SK-N-SH (cell line): ENCODE data around the gene DMD. TPM values are rescaled to one million over a fixed set of nuclear protein-coding genes. Genes with fewer than 3 reads are reported as not detected.

Source experiments
- CTCF ChIA-PET: fragments of 300-600, 350-600 bp; formaldehyde crosslinking; extraction: SDS; loops from one replicate; lab custom pipeline; 2021; lab: Yijun Ruan, JAX
- POLR2A ChIA-PET: fragments of 350-600 bp; sonication (Branson Sonifier 250); formaldehyde crosslinking; extraction: SDS; loops from one replicate; lab custom pipeline; 2020; ENCODE audit warnings: antibody characterized with exemption, inconsistent platforms; lab: Yijun Ruan, JAX
- DNase-seq: peaks from one replicate; pipeline ENCODE4 v3.0.0; 2012
- H2AFZ ChIP-seq: fragments of 200-600 bp; sonication (generic); 2 replicates; pipeline ENCODE4 v1.8.1; 2016; ENCODE audit warnings: antibody characterized with exemption, mild to moderate bottlenecking, low read depth
- H3F3A ChIP-seq: fragments of 200-600 bp; sonication (generic); replicated peaks from 2 replicates; pipeline ENCODE3; 2016; ENCODE audit warnings: antibody characterized with exemption, mild to moderate bottlenecking; ENCODE audit not compliant: insufficient read depth
- H3K27ac ChIP-seq, 2 experiments: fragments of 200-500 bp in 1 of 2; fragments of 200-600 bp in 1 of 2; sonication (Bioruptor generic) in 1 of 2; sonication (generic), shearing (Covaris generic) in 1 of 2; 2 replicates each; pipeline versions ENCODE4 v1.5.1 to v1.6.1; 2014 to 2016; ENCODE audit warnings: low read depth in 2 of 2, inconsistent platforms in 1 of 2, low read length in 1 of 2, mild to moderate bottlenecking in 1 of 2, mixed read lengths in 1 of 2
- H3K27me3 ChIP-seq: fragments of 200-600 bp; sonication (generic), shearing (Covaris generic); 2 replicates; pipeline ENCODE4 v1.6.1; 2016; ENCODE audit warnings: mixed run types; ENCODE audit not compliant: insufficient read depth
- H3K36me3 ChIP-seq, 2 experiments: fragments of 200-500 bp in 1 of 2; fragments of 200-600 bp in 1 of 2; sonication (Bioruptor generic) in 1 of 2; sonication (generic) in 1 of 2; replicated peaks in 1 of 2; 2 replicates each; pipeline versions ENCODE3 to v1.5.1; 2014 to 2016; ENCODE audit warnings: low read length in 1 of 2, mild to moderate bottlenecking in 1 of 2; ENCODE audit not compliant: insufficient read depth in 2 of 2, control insufficient read depth in 1 of 2
- H3K4me1 ChIP-seq, 2 experiments: fragments of 200-500 bp in 1 of 2; fragments of 200-600 bp in 1 of 2; sonication (Bioruptor generic) in 1 of 2; sonication (generic), shearing (Covaris generic) in 1 of 2; 2 replicates each; pipeline versions ENCODE4 v1.5.1 to v1.6.1; 2014 to 2016; ENCODE audit warnings: low read depth in 1 of 2, low read length in 1 of 2, mixed run types in 1 of 2; ENCODE audit not compliant: insufficient read depth in 2 of 2, control insufficient read depth in 1 of 2
- H3K4me2 ChIP-seq: fragments of 200-600 bp; sonication (generic), shearing (Covaris generic); 2 replicates; pipeline ENCODE4 v1.6.1; 2017; ENCODE audit warnings: mixed run types
- H3K4me3 ChIP-seq, 2 experiments: fragments of 200-500 bp in 1 of 2; fragments of 200-600 bp in 1 of 2; sonication (Bioruptor generic) in 1 of 2; sonication (generic), shearing (Covaris generic) in 1 of 2; 2 replicates each; pipeline versions ENCODE4 v1.5.1 to v1.8.1; 2014 to 2016; ENCODE audit warnings: low read depth in 2 of 2, inconsistent platforms in 1 of 2, low read length in 1 of 2, mild to moderate bottlenecking in 1 of 2, mixed read lengths in 1 of 2, moderate library complexity in 1 of 2
- H3K79me2 ChIP-seq: fragments of 200-600 bp; sonication (generic); 2 replicates; pipeline ENCODE4 v1.8.1; 2017; ENCODE audit warnings: mild to moderate bottlenecking; ENCODE audit not compliant: insufficient read depth
- H3K9ac ChIP-seq: fragments of 200-600 bp; sonication (generic); 2 replicates; pipeline ENCODE4 v1.6.1; 2017; ENCODE audit warnings: mixed run types
- H3K9me2 ChIP-seq: fragments of 200-600 bp; sonication (generic); 2 replicates; pipeline ENCODE4 v1.6.1; 2017; ENCODE audit warnings: mixed run types
- H3K9me3 ChIP-seq: fragments of 200-600 bp; sonication (generic); 2 replicates; pipeline ENCODE4 v1.6.1; 2017; ENCODE audit warnings: mixed run types, mild to moderate bottlenecking, moderate library complexity
- H4K20me1 ChIP-seq: fragments of 200-600 bp; sonication (generic); 2 replicates; pipeline ENCODE4 v1.6.1; 2017; ENCODE audit warnings: mild to moderate bottlenecking, mixed run types; ENCODE audit not compliant: insufficient read depth
- CHD2 ChIP-seq: fragments of 150-350 bp; IDR thresholded peaks from 2 replicates; pipeline ENCODE4 v1.6.1; 2018; ENCODE audit warnings: low read length; ENCODE audit not compliant: partially characterized antibody
- ELF1 ChIP-seq: IDR thresholded peaks from 2 replicates; pipeline ENCODE4 v1.4.0; 2012
- EP300 ChIP-seq, 2 experiments: IDR thresholded peaks; 2 replicates each; pipeline versions ENCODE4 v1.4.0 to v1.6.1; 2012; ENCODE audit warnings: borderline replicate concordance in 1 of 2, low read depth in 1 of 2, low read length in 1 of 2
- EZH2phosphoT487 ChIP-seq: fragments of 200-600 bp; sonication (generic); IDR thresholded peaks from 2 replicates; pipeline ENCODE4 v1.6.1; 2017; ENCODE audit warnings: low read depth, mixed run types, mild to moderate bottlenecking, antibody characterized with exemption, moderate library complexity, borderline replicate concordance
- FOSL2 ChIP-seq: IDR thresholded peaks from 2 replicates; pipeline ENCODE4 v1.4.0; 2012; ENCODE audit warnings: low read depth, mild to moderate bottlenecking, moderate library complexity, borderline replicate concordance
- FOXJ3 ChIP-seq: sonication (generic); formaldehyde crosslinking; IDR thresholded peaks from 2 replicates; pipeline ENCODE4 v1.5.1; 2020; ENCODE audit warnings: mild to moderate bottlenecking, missing genetic modification reagents
- FOXM1 ChIP-seq: IDR thresholded peaks from 2 replicates; pipeline ENCODE4 v1.4.0; 2012; ENCODE audit warnings: low read depth, mild to moderate bottlenecking
- JUND ChIP-seq: IDR thresholded peaks from 2 replicates; pipeline ENCODE4 v1.4.0; 2012
- MAX ChIP-seq: IDR thresholded peaks from 2 replicates; pipeline ENCODE4 v1.4.0; 2012; ENCODE audit warnings: low read depth
- MXI1 ChIP-seq: IDR thresholded peaks from 2 replicates; pipeline ENCODE4 v1.6.1; 2012; ENCODE audit warnings: mild to moderate bottlenecking, low read depth, low read length, improper control_type of control experiment
- NRF1 ChIP-seq: IDR thresholded peaks from 2 replicates; pipeline ENCODE4 v1.6.1; 2012; ENCODE audit warnings: low read depth, mild to moderate bottlenecking, low read length
- REST ChIP-seq: IDR thresholded peaks from 2 replicates; pipeline ENCODE4 v1.6.1; 2012; ENCODE audit warnings: mild to moderate bottlenecking, low read depth, low read length, moderate library complexity
- RFX5 ChIP-seq: IDR thresholded peaks from 2 replicates; pipeline ENCODE4 v1.6.1; 2012; ENCODE audit warnings: mild to moderate bottlenecking, improper control_type of control experiment, low read length
- TEAD4 ChIP-seq: IDR thresholded peaks from 2 replicates; pipeline ENCODE4 v1.4.0; 2012; ENCODE audit warnings: mild to moderate bottlenecking, borderline replicate concordance; ENCODE audit not compliant: insufficient read depth
- USF1 ChIP-seq: IDR thresholded peaks from 2 replicates; pipeline ENCODE4 v1.4.0; 2012; ENCODE audit warnings: low read depth, borderline replicate concordance
- YY1 ChIP-seq: IDR thresholded peaks from 2 replicates; pipeline ENCODE4 v1.4.0; 2012; ENCODE audit warnings: low read depth, mild to moderate bottlenecking
- WGBS: methylation state at CpG from one replicate; pipeline ENCODE4 v1.1.6; 2017; ENCODE audit warnings: low lambda C conversion rate; 5-methylcytosine and 5-hydroxymethylcytosine counted together
- polyA plus RNA-seq, 3 experiments: library from polyadenylated mRNA; depleted of rRNA; stranded (reverse); fragments of >200 nt; gene quantifications; 2 replicates each; pipeline ENCODE4 v1.2.3, GENCODE V29; 2012
- TF ChIP-seq, protein P1 (sequence below): fragments of 200-600 bp; sonication (generic); IDR thresholded peaks from 2 replicates; pipeline ENCODE4 v1.6.1; 2017; ENCODE audit warnings: antibody characterized with exemption, mild to moderate bottlenecking, moderate library complexity
- TF ChIP-seq, protein P2 (sequence below): IDR thresholded peaks from 2 replicates; pipeline ENCODE4; 2012

DMD gene
- polyA plus RNA-seq, 1 of the 3 experiments (the other 2 are of a cell fraction) = 3.9 TPM

GRCh38 chrX:31697294-31697916 lies 1513.9 kb downstream of the DMD start:
- TF ChIP-seq USF1 (no peak), RFX5 (no peak)
- TF ChIP-seq, all 33 proteins: peak for 0
- Histone ChIP-seq H3K9ac (no peak overlapping the region), H3K4me2 (no peak overlapping the region), H3K9me2 (no peaks in the 10 kb centered on the region), H3K27me3 (no peaks in the 10 kb centered on the region), H3K4me1 (no peaks in the 10 kb centered on the region), H3K79me2 (no peaks in the 10 kb centered on the region), H3K27ac (no peak overlapping the region), H4K20me1 (no peaks in the 10 kb centered on the region), H3F3A (no peaks in the 10 kb centered on the region), H2AFZ (no peak overlapping the region), H3K4me3 (no peak overlapping the region), H3K36me3 (no peaks in the 10 kb centered on the region), H3K9me3 (no peaks in the 10 kb centered on the region)
- no peak for DNase-seq
- whole genome bisulfite sequencing = 26% methylated on average over 7 of the region's 7 CpGs
- POLR2A ChIA-PET = no interaction called here
- CTCF ChIA-PET = no interaction called here

DNA sequence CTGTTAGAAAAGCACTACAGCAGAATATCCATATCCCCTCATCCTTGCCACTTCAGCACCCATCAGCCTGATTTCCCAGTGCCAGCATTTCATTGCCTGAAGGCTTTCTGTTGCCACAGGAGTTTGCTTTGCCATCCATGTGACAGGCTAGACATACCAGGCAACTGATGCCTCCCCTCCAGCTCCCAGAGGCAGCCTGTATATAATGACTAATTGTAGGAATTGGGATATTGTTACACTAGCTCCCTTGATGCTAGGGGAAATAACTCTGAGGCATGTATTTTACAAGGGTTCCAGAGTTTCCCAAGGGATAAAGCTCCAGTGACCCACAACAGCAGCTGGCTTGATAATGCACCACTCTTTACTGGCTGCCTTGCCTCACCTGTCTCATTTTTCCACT lies 1531.5 kb downstream of the DMD start:
- no peaks in the 10 kb centered on the region for H4K20me1 ChIP-seq
- DNase-seq = no peak
- H3K4me3 ChIP-seq = no peak overlapping the region
- H3K36me3 ChIP-seq = no peaks in the 10 kb centered on the region
- no peaks in the 10 kb centered on the region for H3K9me3 ChIP-seq
- H3K27me3 ChIP-seq = no peaks in the 10 kb centered on the region
- ChIA-PET POLR2A (no interaction called here), CTCF (interaction anchor here (1.0 kb wide), 1 partner anchor 24 kb away, joined by 3 read pairs; no protein-coding TSS in a partner anchor)
- H3K4me1 ChIP-seq = no peaks in the 10 kb centered on the region
- no peak overlapping the region for H3K27ac ChIP-seq
- no peak overlapping the region for H2AFZ ChIP-seq
- H3K4me2 ChIP-seq = no peak overlapping the region
- no peaks in the 10 kb centered on the region for H3F3A ChIP-seq
- no peak overlapping the region for H3K9ac ChIP-seq
- H3K79me2 ChIP-seq = no peaks in the 10 kb centered on the region
- no peaks in the 10 kb centered on the region for H3K9me2 ChIP-seq
- no peak for TF ChIP-seq YY1
- TF ChIP-seq FOXM1 = no peak
- TF ChIP-seq NRF1 = no peak
- TF ChIP-seq CHD2 = no peak
- no peak for TF ChIP-seq FOXJ3 (CRISPR knock-in tag)
- TF ChIP-seq FOSL2 = no peak
- no peak for TF ChIP-seq MXI1
- TF ChIP-seq, protein P1, sequence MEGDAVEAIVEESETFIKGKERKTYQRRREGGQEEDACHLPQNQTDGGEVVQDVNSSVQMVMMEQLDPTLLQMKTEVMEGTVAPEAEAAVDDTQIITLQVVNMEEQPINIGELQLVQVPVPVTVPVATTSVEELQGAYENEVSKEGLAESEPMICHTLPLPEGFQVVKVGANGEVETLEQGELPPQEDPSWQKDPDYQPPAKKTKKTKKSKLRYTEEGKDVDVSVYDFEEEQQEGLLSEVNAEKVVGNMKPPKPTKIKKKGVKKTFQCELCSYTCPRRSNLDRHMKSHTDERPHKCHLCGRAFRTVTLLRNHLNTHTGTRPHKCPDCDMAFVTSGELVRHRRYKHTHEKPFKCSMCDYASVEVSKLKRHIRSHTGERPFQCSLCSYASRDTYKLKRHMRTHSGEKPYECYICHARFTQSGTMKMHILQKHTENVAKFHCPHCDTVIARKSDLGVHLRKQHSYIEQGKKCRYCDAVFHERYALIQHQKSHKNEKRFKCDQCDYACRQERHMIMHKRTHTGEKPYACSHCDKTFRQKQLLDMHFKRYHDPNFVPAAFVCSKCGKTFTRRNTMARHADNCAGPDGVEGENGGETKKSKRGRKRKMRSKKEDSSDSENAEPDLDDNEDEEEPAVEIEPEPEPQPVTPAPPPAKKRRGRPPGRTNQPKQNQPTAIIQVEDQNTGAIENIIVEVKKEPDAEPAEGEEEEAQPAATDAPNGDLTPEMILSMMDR = no peak
- TF ChIP-seq, protein P2, sequence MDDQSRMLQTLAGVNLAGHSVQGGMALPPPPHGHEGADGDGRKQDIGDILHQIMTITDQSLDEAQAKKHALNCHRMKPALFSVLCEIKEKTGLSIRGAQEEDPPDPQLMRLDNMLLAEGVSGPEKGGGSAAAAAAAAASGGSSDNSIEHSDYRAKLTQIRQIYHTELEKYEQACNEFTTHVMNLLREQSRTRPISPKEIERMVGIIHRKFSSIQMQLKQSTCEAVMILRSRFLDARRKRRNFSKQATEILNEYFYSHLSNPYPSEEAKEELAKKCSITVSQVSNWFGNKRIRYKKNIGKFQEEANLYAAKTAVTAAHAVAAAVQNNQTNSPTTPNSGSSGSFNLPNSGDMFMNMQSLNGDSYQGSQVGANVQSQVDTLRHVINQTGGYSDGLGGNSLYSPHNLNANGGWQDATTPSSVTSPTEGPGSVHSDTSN = no peak
- TF ChIP-seq MAX = no peak
- no peak for TF ChIP-seq EZH2phosphoT487
- TF ChIP-seq JUND = no peak
- TF ChIP-seq TEAD4 = no peak
- TF ChIP-seq REST = no peak
- TF ChIP-seq ELF1 = no peak
- no peak for TF ChIP-seq EP300 (IDR thresholded peaks at IDR 0.05; ENCODE audit: borderline replicate concordance in 1 of 2, low read depth in 1 of 2, low read length in 1 of 2)
- TF ChIP-seq, all 33 proteins: peak for 0
